ENCODE results near the gene ALG3.

The ALG3 gene

DNA sequence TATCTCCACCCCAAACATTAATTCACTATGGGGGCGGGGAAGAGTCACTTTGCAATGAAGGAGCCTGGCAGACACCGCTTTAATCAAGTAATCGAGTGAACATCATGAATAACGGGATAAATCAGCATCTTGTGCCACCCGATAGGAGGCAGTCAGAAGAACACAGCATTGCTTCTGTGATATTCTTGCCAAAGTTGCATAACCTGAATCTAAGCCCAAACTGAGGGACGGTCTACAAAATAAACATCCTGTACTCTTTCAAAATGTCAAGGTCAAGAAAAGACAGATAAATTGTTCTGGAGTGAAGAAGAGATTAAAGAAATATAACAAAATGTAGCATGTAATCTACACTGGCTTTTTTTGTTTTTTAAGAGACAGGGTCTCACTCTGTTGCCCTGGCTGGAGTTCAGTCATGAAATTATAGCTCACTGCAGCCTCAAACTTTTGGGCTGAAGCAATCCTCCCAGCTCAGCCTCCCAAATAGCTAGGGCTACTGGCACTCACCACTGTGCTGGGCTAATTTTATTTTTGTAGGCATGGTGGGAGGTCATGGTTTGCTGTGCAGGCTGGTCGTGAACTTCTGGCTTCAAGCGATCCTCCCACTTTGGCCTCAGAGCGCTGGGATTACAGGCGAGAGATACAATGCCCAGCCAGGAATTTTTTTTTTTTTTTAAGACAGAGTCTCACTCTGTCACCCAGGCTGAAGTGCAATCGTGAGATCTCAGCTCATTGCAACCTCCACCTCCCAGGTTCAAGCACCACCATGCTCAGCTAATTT is 39.4 kb downstream of the ALG3 start:
- H3K4me3 ChIP-seq (ENCODE audit: low read length) = no peak overlapping the region
- DNase-seq (ENCODE audit: low read depth) = no peak

DNA sequence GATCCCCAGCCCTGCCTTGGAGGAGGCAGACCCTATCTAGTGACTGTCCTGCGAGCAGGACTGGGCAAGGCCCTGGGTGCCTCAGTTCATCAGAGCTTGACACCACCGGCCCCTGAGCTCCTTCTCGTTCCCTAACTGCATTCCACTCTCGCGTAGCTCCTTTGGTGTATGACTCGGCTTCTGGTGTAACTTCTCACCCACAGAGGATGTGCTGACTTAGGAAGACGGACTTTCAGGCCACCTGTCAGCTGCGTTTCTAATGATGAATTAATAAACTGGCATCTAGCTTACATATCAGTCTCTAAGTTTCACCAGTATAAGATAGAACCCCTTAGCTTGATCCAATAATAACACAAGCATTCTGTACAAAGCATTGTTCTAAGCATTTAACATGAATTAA is 45.2 kb downstream of the ALG3 start:
- H3K4me3 ChIP-seq (ENCODE audit: low read length) = no peak overlapping the region
- DNase-seq (ENCODE audit: low read depth) = no peak
- TF ChIP-seq, protein P1, sequence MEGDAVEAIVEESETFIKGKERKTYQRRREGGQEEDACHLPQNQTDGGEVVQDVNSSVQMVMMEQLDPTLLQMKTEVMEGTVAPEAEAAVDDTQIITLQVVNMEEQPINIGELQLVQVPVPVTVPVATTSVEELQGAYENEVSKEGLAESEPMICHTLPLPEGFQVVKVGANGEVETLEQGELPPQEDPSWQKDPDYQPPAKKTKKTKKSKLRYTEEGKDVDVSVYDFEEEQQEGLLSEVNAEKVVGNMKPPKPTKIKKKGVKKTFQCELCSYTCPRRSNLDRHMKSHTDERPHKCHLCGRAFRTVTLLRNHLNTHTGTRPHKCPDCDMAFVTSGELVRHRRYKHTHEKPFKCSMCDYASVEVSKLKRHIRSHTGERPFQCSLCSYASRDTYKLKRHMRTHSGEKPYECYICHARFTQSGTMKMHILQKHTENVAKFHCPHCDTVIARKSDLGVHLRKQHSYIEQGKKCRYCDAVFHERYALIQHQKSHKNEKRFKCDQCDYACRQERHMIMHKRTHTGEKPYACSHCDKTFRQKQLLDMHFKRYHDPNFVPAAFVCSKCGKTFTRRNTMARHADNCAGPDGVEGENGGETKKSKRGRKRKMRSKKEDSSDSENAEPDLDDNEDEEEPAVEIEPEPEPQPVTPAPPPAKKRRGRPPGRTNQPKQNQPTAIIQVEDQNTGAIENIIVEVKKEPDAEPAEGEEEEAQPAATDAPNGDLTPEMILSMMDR (conservative IDR thresholded peaks at IDR 0.05; ENCODE audit: low read depth, low read length) = no peak

More for the DNA sequence above, 39.4 kb downstream of the ALG3 start:
- TF ChIP-seq, protein P1 (conservative IDR thresholded peaks at IDR 0.05; ENCODE audit: low read depth, low read length) = no peak

DNA sequence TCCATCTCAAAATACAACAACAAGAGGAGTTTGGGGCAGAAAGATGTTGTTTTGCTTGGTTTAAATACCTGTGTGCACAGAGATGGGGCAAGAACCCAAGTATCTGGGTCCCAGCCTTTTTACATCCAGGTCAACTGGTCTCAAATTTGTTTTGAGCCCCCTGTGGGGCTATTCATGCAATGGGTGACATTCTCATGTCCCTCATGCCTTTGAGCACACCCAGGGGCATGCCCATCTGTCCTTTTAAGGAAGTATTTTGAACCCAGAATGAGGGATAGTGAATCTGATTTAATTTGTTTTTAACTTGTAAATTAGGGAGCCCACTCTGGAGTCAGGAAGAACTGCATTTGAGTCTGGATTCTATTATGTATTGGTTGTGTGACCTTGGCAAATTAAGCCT is 47.9 kb downstream of the ALG3 start:
- TF ChIP-seq, protein P1 (conservative IDR thresholded peaks at IDR 0.05; ENCODE audit: low read depth, low read length) = no peak
- DNase-seq (ENCODE audit: low read depth) = no peak
- H3K4me3 ChIP-seq (ENCODE audit: low read length) = no peak overlapping the region

DNA sequence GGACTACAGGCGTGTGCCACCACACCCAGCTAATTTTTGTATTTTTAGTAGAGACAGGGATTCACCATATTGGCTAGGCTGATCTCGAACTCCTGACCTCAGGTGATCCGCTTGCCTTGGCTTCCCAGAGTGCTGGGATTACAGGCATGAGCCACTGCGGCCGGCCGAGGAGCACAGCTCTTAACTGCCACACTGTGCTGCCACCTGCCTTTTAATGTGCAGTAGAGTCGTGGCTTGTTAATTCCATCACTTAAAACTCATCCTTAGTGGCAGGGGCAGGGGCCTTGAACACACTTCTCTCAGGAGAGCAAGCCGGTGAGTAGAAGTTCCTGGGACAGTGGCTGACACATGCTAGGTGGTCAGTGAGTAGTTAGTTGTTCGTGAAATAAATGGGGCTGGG is 50.3 kb downstream of the ALG3 start:
- no peak for DNase-seq (ENCODE audit: low read depth)
- TF ChIP-seq, protein P1 (conservative IDR thresholded peaks at IDR 0.05; ENCODE audit: low read depth, low read length) = no peak
- no peak overlapping the region for H3K4me3 ChIP-seq (ENCODE audit: low read length)

DNA sequence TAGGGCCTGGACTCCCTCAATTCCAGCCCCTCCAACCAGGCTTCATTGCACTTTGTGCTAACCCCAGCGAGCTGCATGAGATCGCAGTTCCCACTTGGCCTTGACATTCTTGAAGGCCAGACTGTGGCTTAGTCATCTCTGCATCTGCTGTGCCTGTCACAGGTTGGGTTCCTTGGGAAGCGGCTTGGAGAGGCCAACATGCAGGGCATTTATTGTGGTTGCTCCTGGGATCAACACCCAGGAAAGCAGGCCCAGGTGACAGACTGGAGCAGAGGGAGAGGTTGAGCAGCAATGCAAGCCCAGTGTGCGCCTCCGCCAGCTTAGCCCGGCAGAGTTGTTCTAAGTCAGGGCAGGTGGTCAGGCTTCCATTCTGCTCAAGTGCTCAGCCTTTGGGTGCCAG is 52.2 kb downstream of the ALG3 start:
- DNase-seq (ENCODE audit: low read depth) = no peak
- no peak overlapping the region for H3K4me3 ChIP-seq (ENCODE audit: low read length)
- TF ChIP-seq, protein P1 (conservative IDR thresholded peaks at IDR 0.05; ENCODE audit: low read depth, low read length) = no peak

DNA sequence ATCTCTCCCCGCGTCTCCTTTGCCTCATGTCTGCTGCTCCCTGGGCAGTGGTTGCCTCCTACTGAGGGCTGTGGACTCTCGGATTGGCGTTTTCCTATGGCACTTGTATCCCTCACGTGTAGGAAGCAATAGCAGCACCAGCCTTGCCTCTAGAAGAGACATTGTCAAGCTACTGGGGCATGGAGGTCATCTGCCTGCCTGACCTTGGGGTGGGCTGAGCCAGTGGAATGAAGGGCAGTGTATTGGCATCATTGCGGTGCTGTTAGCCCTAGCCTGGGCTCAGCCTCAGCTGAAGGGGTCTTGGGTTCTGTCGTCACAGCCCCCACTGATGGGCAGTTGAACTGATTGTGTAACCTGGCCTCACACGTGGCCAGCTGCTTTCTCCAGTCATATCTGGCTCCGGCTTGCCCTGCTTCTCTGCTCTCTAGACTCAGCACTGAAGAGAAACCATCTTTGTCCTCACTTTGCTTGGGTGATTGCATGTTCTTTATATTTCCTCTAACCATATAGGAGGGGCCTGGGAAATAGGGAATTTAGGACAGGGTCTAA is 54.7 kb downstream of the ALG3 start:
- TF ChIP-seq, protein P1 (conservative IDR thresholded peaks at IDR 0.05; ENCODE audit: low read depth, low read length) = no peak
- no peak for DNase-seq (ENCODE audit: low read depth)
- no peak overlapping the region for H3K4me3 ChIP-seq (ENCODE audit: low read length)

DNA sequence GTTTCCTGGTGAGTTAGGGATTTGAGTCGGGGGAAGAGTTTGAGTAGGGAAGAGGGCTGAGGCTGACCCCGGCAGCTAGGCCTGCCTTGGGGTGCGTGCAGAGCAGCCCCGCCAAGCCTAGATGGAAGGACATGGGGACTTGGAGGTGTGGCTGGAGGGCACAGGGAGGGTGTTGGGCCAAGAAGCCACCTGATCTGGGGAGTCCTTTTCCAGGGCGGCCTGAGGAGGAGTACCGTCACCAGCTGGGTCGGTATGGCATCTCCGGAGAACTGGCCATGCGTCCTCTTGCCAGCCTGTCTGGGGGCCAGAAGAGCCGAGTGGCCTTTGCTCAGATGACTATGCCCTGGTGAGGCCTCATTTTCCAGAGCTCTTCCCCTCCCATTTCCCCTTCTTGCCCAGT is 55.9 kb downstream of the ALG3 start:
- H3K4me3 ChIP-seq (ENCODE audit: low read length) = no peak overlapping the region
- no peak for DNase-seq (ENCODE audit: low read depth)
- TF ChIP-seq, protein P1 (conservative IDR thresholded peaks at IDR 0.05; ENCODE audit: low read depth, low read length) = no peak

Measured in retinal pigment epithelial cell (primary cell).